ENCODE results near the gene CHD1L. TPM values are rescaled to one million over a fixed set of nuclear protein-coding genes. Genes with fewer than 3 reads are reported as not detected.
A peak's percentile ranks its signal among the peaks of the same experiment; 100 is the strongest.
"Not testable (repeated sequence)": the region's sequence is repeated elsewhere in the genome, so short reads cannot be mapped to it uniquely, and the experiment has no call there.

The CHD1L gene
- total RNA-seq, result 30.3 and 32.4 TPM in 2 replicates
- long read RNA-seq, transcript CHD1L-202 (23 exons, 2,967 nt), result major isoform, 156 of 244 reads
- long read RNA-seq, partial matches to known transcripts, result 54 of 244 reads
- long read RNA-seq, other reads (novel, unspliced or antisense), result 30 of 244 reads

DNA sequence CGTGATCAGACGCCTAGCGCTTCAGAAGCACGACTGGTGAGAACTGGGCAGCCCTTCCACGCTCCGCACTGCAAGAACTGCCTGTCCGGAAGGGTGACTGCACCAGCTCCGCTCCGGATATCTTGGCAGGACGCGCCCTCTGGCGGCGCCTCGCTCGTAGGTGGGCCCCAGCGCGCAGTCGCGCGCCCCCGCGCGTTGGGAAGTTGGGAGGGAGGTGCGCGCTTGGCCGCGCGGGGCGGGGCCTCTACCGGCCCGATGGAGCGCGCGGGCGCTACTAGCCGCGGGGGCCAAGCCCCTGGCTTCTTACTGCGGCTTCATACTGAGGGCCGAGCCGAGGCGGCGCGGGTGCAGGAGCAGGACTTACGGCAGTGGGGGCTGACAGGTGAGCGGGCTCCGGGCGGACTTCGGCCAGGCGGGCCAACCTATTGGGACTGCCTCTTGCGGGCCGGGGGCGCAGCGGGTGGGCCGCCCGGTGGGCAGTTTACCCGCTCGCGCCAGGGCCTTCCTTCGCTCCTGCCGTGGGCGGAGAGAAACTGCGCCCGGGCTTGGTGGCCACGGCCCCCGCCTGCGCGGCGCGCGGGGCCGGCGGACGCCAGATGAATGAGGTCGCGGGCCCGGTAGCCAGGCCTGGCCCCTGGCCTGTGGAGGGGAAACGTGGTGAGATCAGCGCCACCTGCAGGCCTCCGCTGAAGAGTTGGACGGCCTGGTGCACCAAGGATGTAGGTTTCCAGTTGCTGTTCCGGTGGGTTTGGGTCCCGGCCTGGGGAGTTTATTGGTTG lies at the start of gene CHD1L:
TSS of gene CHD1L (plus strand) at position 236 of the 779 bp plus-strand sequence. CDS start at position 256, 20 bp downstream.
- H3K4me1 Mint-ChIP-seq (ENCODE audit: unreplicated experiment), result peaks cover 16% of the 10 kb centered on the region
- H3K27me3 Mint-ChIP-seq (ENCODE audit: unreplicated experiment), result peaks cover 12% of the 10 kb centered on the region
- DNase-seq (ENCODE audit: extremely low spot score, unreplicated experiment), result peak; percentile 98
- peak; percentile 79 for TF ChIP-seq CTCF (IDR thresholded peaks at IDR 0.05)
- H3K27ac Mint-ChIP-seq (ENCODE audit: unreplicated experiment), result peak within 1 kb of the TSS; percentile 76
- H3K36me3 Mint-ChIP-seq (ENCODE audit: unreplicated experiment), result peaks cover 2% of the 10 kb centered on the region
- H3K4me3 Mint-ChIP-seq (ENCODE audit: unreplicated experiment), result peak within 1 kb of the TSS; percentile 92
- H3K9me3 Mint-ChIP-seq (ENCODE audit: unreplicated experiment), result no peaks in the 10 kb centered on the region

DNA sequence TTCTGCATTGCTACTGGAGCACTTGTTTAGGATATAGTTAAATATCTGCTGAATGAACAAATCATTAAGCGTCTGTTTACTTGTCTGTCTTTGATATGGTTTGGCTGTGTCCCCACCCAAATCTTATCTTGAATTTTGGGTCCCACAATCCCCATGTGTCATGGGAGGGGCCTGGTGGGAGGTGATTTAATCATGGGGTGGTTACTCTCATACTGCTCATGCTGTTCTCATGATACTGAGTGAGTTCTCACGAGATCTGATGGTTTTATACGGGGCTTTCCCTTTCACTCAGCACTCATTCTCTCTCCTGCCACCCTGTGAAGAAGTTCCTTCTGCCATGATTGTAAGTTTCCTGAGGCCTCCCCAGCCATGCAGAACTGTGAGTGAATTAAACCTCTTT lies 45.2 kb upstream of the CHD1L start:
- H3K27me3 Mint-ChIP-seq (ENCODE audit: unreplicated experiment); H3K9me3 Mint-ChIP-seq (ENCODE audit: unreplicated experiment); H3K36me3 Mint-ChIP-seq (ENCODE audit: unreplicated experiment); H3K27ac Mint-ChIP-seq (ENCODE audit: unreplicated experiment); H3K4me1 Mint-ChIP-seq (ENCODE audit: unreplicated experiment); H3K4me3 Mint-ChIP-seq (ENCODE audit: unreplicated experiment); DNase-seq (ENCODE audit: extremely low spot score, unreplicated experiment): not testable (repeated sequence)

DNA sequence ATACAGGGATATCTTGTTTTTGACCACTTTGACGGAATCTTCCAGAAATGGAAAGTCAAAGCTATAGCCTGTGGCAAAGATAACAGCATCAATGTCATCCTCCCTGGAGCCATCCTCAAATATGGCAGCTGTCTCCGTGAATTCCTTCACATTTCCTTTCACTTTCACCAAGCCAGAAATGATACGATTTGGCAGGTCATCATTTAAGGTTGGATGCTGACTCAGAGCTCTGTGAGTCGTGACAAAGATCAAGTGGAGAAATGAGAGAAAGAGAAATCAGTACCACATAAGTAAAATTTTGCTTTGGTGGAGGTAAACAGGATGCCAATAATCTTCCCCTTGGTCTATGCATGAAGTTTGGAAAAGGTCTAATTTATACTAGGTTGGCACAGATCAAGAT lies 41.2 kb upstream of the CHD1L start:
- TF ChIP-seq CTCF (IDR thresholded peaks at IDR 0.05), result no peak
- DNase-seq (ENCODE audit: extremely low spot score, unreplicated experiment), result no peak
- peaks cover 14% of the 10 kb centered on the region for H3K36me3 Mint-ChIP-seq (ENCODE audit: unreplicated experiment)

GRCh38 chr1:147201786-147202185 lies 40.7 kb upstream of the CHD1L start:
- H3K4me3 Mint-ChIP-seq (ENCODE audit: unreplicated experiment), result no peak overlapping the region
- no peak overlapping the region for H3K27ac Mint-ChIP-seq (ENCODE audit: unreplicated experiment)
- H3K9me3 Mint-ChIP-seq (ENCODE audit: unreplicated experiment), result peaks cover 5% of the 10 kb centered on the region
- H3K27me3 Mint-ChIP-seq (ENCODE audit: unreplicated experiment), result no peaks in the 10 kb centered on the region
- H3K4me1 Mint-ChIP-seq (ENCODE audit: unreplicated experiment), result no peaks in the 10 kb centered on the region
- TF ChIP-seq CTCF (IDR thresholded peaks at IDR 0.05), result no peak
- peaks cover 14% of the 10 kb centered on the region for H3K36me3 Mint-ChIP-seq (ENCODE audit: unreplicated experiment)
- no peak for DNase-seq (ENCODE audit: extremely low spot score, unreplicated experiment)

More for the DNA sequence above, 41.2 kb upstream of the CHD1L start:
- peaks cover 5% of the 10 kb centered on the region for H3K9me3 Mint-ChIP-seq (ENCODE audit: unreplicated experiment)
- no peaks in the 10 kb centered on the region for H3K27me3 Mint-ChIP-seq (ENCODE audit: unreplicated experiment)
- no peak overlapping the region for H3K4me3 Mint-ChIP-seq (ENCODE audit: unreplicated experiment)
- H3K27ac Mint-ChIP-seq (ENCODE audit: unreplicated experiment), result no peak overlapping the region
- no peaks in the 10 kb centered on the region for H3K4me1 Mint-ChIP-seq (ENCODE audit: unreplicated experiment)

GRCh38 chr1:147202576-147202975 lies 39.9 kb upstream of the CHD1L start:
- H3K4me1 Mint-ChIP-seq (ENCODE audit: unreplicated experiment), result no peaks in the 10 kb centered on the region
- no peak overlapping the region for H3K4me3 Mint-ChIP-seq (ENCODE audit: unreplicated experiment)
- H3K27me3 Mint-ChIP-seq (ENCODE audit: unreplicated experiment), result no peaks in the 10 kb centered on the region
- peaks cover 14% of the 10 kb centered on the region for H3K36me3 Mint-ChIP-seq (ENCODE audit: unreplicated experiment)
- no peak for DNase-seq (ENCODE audit: extremely low spot score, unreplicated experiment)
- TF ChIP-seq CTCF (IDR thresholded peaks at IDR 0.05), result no peak
- no peak overlapping the region for H3K27ac Mint-ChIP-seq (ENCODE audit: unreplicated experiment)
- peaks cover 5% of the 10 kb centered on the region for H3K9me3 Mint-ChIP-seq (ENCODE audit: unreplicated experiment)
